AG09319 (cell line): Measurements from ENCODE around the gene IGSF5.

Experiments
- DNase-seq: peaks from one replicate; pipeline ENCODE4 v3.0.0-alpha.2; 2010; ENCODE audit warnings: low read depth; ENCODE audit errors: extremely low read depth
- TF ChIP-seq, protein P1 (sequence below): IDR thresholded peaks from 2 replicates; pipeline ENCODE4 v1.5.1; 2011; ENCODE audit warnings: low read depth, mild to moderate bottlenecking, inconsistent platforms, low read length, moderate library complexity

Gene IGSF5

DNA sequence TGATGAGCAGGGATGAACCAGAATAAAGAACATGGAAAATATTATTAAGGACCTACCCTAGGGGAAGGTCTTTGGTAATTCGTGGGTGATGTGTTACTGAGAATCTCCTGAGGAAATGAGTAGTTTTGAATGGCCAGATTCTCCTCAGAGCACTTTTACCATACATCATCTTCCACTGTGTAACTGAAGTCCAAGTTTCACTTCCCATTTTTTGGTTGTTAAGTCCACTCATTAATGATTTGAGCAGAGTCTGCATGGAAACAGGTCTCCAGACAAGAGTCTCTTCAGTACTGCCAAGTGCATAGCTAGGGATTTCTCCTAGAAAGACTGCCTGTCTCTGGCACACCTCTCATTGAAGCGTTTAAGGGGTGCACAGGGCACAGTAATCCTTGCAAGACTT, 73.6 kb downstream of the IGSF5 start:
- TF ChIP-seq, protein P1, sequence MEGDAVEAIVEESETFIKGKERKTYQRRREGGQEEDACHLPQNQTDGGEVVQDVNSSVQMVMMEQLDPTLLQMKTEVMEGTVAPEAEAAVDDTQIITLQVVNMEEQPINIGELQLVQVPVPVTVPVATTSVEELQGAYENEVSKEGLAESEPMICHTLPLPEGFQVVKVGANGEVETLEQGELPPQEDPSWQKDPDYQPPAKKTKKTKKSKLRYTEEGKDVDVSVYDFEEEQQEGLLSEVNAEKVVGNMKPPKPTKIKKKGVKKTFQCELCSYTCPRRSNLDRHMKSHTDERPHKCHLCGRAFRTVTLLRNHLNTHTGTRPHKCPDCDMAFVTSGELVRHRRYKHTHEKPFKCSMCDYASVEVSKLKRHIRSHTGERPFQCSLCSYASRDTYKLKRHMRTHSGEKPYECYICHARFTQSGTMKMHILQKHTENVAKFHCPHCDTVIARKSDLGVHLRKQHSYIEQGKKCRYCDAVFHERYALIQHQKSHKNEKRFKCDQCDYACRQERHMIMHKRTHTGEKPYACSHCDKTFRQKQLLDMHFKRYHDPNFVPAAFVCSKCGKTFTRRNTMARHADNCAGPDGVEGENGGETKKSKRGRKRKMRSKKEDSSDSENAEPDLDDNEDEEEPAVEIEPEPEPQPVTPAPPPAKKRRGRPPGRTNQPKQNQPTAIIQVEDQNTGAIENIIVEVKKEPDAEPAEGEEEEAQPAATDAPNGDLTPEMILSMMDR, result no peak
- DNase-seq, result no peak

DNA sequence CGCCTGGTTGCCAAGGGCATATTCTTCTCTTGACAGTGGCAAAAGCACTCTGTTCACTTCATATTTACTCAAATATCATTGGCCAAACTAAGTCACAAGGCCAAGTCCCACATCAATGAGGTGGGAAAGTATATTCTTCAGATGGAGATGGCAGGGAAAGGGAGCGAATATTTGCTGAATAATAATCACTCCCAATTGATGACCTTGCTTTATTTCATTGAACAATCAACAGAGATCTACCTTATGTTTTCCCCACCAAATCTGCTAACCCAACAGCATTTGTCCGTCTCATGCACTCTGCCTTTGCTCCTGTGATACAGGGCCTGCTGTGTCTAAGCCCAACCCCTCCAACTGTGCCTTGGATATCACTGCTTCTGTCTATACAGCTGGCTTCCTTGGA, 77.1 kb downstream of the IGSF5 start:
- TF ChIP-seq, protein P1, result no peak

DNA sequence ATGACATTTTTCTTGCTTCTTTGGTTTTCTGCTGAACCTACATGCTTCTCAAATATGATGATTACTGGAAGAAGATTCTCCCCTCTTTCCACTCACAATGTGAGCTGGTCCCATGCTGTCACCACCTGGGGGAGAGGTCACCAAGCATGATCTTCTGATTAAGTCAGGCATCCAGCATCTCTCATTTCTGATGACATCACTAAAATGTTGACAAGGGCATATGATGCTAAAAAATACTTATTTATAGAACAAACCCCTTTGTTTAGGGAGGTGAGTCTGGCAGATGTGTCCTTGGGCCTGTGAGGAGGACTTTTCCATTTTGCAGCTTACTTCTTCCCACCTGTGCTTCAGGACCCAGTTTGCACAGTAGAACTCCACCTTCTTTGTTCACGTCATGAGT, 80.3 kb downstream of the IGSF5 start:
- DNase-seq, result no peak
- TF ChIP-seq, protein P1, result no peak

More for the DNA sequence above, 77.1 kb downstream of the IGSF5 start:
- no peak for DNase-seq

DNA sequence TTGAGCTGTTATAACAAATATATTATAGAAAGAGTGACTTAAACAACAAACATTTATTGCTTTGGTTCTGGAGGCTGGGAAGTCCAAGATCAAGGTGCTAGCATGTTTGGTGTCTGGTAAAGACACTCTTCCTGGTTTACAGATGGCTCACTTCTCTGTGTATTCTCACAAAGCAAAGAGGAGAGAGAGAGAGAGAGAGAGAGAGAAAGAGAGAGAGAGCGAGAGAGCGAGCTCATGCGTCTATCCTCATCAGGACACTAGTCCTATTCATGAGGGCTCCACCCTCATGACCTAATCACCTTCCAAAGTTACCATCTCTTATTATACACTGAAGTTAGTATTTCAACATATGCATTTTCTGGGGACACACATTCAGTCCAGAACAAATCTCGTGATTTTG, 89.6 kb downstream of the IGSF5 start:
- DNase-seq, result no peak
- TF ChIP-seq, protein P1, result no peak

GRCh38 chr21:39837861-39838359, 92.9 kb downstream of the IGSF5 start:
- TF ChIP-seq, protein P1, result no peak
- DNase-seq, result no peak

DNA sequence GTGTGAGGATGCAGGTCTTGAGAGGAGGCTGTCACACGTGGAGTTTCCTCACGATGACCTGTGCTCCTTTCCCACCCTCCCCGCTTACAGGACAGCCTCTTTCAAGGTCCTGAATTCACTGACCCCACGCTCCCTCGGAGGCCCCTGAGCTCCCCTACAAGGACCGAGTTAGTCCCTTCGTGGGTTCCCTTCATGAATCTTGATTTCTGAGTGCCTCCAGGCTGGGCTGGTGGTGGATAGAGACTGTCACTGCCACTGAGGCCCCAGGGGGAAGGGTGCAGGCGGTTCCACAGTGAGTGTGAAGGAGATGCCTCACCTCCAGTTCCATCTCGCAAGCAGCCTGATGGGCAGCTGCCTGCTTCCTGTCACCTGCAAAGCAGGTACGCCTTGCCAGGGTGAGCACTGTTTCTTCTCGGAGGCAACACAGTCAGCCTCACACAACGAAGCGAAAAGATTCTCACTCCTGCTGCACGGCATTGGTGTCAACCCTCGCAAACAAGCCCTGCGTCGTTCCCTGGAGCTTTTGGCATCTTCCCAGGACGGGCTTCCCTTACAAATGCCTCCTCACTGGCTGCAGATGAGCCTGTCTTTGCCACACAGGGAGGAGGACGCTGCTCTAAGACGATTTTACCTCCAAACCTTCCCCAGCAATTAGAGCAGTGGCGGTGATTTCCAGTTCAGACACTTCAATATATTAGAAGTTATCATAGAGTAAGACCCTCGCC, 95.6 kb downstream of the IGSF5 start:
- TF ChIP-seq, protein P1, result no peak
- DNase-seq, result no peak

DNA sequence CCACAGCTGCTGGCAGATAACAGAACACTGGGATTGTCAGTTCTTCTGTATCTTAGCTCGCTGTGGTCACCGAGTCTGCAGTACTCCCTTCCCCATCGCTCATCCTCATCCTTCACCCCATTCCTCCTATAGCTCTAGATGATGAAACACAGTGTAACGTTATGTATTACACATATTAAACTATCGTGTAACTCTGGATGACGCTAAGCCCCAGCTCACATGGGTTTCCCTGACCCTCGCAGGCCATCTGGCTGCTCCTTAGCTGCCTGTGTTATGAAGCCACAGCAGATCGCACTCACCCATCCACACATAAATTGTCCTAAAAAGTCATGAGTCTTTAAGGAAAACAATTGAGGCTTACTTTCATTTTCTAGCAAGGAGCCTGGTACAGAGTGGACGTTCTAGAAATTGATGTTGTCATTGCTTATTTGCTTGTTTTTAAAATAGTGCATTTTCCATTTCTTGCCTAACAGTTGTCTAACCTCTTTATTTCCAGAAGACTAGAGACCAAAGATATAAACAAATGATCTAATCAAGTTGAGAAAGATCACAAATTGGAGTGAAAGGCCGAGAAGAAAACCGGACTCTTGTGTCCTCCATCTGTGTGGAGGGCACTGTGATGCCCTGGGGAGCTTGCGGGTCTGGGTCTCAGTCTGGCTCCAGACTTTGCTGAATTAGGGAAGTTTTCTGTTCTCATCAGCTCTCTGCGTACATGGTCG, 97.9 kb downstream of the IGSF5 start:
- TF ChIP-seq, protein P1, result no peak
- DNase-seq, result no peak
